GM18867 (cell line): ENCODE measurements around the gene IQCC.

Experiments
- ATAC-seq: cut with Tn5 transposase; IDR thresholded peaks from one replicate; pipeline ENCODE4 v1.9.1; 2021; ENCODE audit warnings: mild to moderate bottlenecking, moderate library complexity; ENCODE audit not compliant: unreplicated experiment

The IQCC gene

DNA sequence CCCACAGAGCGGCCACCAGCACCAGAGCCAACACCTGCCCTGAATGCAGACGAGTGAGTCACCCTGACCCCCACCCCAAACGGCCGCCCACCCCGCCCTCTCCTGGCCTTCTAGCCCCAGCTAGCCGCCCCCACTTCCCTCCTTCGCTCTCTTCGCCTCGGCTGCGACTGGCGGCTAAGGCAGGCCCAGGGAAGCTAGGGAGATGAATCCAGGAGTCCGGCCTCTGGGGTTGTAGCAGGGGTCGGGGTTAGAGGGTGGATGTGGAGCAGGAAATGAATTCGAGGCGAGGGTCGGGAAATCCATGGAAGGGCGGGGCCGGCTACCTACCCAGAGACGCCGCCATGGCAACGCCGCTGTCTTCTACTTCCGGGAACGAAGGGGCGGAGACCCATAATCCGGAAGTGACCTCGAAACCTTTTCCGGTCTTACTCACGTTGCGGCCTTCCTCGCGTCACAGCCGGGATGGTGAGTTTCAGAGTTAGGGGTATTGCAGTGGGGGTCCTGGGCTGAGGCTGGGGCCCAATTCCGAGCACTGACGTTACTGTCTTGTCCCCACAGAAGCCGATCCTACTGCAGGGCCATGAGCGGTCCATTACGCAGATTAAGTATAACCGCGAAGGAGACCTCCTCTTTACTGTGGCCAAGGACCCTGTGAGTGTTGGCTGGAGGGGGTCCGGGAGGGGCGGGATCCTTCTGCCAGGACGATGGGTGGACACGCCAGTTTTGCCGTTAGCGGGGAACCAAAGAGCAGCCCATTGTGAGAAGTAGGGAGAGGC, 16.7 kb downstream of the IQCC start, which contains the start of the genes EIF3I and TMEM234:
Gene EIF3I (plus strand): TSS at position 428 of the 776 bp plus-strand sequence. CDS start 35 bp downstream, at position 463.
Gene TMEM234 (minus strand): TSS at position 374 of the 776 bp plus-strand sequence. CDS start 31 bp downstream, at position 343.
- ATAC-seq = peak; percentile 94

DNA sequence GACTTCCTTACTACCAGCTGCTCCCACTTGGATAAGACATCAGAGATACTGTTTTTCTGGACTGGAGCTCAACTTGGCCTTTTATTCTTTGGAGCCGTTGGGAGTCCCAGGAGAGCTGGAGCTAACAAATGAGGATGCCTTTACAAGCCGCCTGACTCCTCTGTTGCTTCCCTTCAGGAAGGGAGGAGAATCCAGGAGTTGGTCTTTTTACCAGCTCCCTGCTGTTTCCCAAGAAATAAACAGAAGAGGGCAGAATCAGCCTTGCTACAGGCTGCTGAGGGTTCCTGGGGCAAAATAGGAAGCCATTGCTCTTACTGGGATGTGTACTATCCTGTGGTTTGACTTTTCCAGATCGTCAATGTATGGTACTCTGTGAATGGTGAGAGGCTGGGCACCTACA, 18.2 kb downstream of the IQCC start:
- ATAC-seq = no peak

DNA sequence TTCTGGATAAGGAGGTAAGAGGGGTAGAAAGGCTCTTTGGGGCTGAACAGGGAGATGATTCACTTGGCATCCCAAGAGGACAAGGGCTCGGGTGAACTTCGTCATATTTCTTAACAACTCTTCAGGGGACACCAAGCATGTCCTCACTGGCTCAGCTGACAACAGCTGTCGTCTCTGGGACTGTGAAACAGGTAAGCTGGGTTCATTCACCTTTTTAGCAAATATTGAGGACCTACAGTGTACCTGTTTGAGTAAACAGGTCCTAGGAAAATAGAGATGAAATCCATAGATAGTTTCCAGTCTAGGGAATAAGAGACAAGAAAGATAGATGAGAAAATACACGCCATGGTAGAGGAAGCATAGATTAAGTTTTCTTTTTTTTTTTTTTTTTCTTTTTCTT, 18.8 kb downstream of the IQCC start:
- no peak for ATAC-seq

- ATAC-seq = no peak
These were observed 23.3 kb downstream of the IQCC start for GRCh38 chr1:32228771-32229170.

GRCh38 chr1:32231843-32232432, 26.5 kb downstream of the IQCC start:
- no peak for ATAC-seq

DNA sequence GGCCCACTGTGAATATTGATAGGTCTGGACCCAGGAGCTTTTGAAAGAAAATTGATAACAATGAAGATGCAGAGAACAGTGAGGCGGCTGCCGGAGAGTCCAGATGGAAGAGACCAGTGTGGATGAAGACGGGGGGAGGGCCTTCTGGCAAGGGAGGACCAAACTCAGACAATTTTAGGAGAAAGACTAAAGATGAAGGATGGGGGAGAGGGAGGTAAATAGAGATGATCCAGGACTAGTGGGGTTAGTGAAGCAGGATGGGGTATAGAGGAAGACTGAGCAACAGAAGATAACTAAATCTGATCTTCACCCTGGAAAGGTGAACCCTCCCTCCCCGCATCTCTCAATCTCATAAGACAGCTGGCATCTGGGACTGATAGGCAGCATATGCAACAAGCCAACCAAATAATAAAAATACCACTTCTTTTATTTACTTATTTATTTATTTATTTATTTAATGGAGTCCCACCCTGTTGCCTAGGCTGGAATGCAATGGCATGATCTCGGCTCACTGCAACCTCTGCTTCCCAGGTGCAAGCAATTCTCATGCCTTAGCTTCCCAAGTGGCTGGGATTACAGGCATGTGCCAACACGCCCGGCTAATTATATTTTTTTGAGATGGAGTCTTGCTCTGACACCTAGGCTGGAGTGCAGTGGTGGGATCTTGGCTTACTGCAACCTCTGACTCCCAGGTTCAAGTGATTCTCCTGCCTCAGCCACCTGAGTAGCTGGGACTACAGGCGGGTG, 27.3 kb downstream of the IQCC start:
- ATAC-seq = no peak

GRCh38 chr1:32234792-32235191, 29.3 kb downstream of the IQCC start:
- ATAC-seq = no peak

- no peak for ATAC-seq
These were observed 33.9 kb downstream of the IQCC start for GRCh38 chr1:32239337-32239736.

- no peak for ATAC-seq
These were observed 34.3 kb downstream of the IQCC start for GRCh38 chr1:32239790-32240139.

DNA sequence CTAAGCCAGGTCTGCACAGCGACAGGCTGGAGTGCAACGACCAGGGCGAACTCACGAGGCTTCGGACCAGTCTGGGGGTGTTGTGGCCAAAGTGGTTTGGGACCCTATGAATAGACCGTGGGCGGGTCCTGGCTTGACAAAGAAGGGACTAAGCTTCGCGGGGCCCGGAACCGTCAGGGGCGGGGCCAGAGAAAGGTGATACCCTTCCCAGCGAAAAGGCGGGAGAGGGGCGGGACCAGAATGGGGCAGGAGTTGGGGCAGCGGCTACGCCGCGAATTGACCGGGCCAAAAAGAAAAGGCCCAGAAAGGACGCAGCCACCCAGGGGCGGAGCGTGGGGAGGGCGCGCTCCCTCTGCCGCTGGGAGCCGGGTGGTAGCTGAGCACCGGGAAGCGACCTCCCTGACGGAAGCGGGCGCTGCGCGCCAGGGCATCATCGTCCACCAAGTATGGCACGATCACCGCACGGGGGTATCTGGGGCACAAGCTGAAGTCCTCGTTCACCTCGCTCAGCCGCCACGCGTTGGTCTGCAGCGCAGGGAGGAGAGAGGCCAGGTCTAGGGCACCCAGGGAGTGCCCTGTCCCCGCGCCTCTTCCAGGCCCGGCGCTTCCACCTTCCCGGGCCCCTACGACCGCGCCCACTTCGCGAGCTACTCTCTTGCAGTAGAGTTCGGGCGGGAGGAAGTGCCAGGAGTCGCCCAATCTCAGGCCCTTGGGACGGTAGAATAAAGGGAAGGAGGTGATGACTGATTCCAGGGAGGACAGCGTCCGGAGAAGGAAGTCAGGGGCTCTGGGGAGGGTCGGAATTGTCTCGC, 34.9 kb downstream of the IQCC start:
- no peak for ATAC-seq

DNA sequence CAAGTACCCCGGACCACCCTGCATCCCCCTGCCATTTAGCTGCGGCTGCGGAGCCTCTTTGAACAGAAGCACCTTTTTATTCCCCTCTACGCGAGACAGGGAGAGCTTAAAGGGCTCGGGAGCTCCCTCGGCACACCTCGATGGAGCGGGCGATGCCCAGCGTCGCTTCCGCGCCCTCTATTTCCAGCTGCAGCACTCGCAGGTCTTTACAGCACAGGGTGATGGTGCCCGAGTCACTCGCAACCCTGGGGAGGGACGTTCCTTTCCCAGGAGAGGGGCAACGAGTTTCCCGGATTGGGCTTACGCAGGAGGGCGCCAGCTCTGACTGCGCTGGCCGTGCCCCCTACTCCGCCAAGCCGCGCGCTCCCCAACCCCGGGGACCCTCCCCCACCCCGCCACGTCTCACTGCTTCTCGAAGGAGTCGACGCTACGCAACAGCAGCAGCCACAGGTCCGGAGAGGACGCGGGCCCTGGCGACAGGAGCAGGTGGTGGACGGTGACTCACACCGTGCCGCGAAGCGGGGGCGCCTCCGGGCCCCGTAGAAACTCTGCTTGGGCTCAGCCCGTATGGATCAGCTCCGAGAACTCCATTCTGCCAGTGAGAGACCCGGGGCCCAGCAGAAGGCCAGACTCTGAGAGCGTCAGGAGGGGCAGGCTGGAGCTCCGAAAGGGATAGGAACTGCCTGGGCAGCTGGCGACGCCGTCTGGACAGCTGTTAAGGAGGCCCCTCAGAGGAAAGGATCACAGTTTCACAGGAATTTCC, 35.7 kb downstream of the IQCC start:
- ATAC-seq = no peak

DNA sequence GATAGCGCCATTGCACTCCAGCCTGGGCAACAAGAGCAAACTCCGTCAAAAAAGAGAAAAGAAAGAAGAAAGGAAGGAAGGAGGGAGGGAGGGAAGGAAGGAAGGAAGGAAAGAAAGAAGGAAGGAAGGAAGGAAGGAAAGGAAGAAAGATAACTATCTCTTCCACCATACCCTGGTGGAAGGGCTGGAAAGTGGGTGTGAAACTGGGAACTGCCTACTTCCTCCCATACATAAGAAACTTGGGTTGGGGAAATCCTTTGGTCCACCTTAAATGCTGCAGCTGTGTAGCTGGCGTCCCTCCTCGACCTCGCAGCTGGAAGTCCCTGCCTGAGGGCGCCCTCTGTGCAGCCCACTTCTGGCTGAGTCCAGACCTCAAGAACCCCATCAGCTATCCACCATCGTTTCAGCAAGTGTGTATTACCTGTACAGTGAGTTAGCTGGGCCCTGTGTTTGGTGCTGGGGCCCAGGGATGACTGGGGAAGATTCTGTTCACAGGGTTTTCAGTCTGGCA, 36.9 kb downstream of the IQCC start:
- no peak for ATAC-seq

DNA sequence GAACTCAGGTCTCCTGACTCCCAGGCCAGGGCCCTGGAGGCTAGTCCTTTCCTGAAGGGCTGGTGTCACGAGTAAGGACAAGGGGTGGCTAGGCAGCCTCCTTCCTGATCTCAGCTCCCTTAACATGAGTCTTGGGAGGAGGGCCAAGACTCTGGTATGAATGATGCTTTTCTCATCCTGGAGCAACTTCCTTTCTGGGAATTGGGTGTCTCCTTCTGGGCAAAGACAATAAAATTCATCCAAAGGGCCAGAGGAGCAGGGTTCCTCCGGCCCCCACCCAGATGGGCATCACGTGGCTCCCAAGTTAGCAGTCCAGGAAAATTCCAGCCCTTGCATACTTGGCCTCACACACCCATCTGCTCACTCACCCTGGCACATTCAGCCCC, 41.4 kb downstream of the IQCC start, which contains the start of gene FAM167B:
Gene FAM167B (plus strand): TSS at position 335 of the 386 bp plus-strand sequence. CDS start 200 bp downstream, outside the sequence.
- no peak for ATAC-seq

- no peak for ATAC-seq
These were observed 42.0 kb downstream of the IQCC start for GRCh38 chr1:32247452-32247851.

DNA sequence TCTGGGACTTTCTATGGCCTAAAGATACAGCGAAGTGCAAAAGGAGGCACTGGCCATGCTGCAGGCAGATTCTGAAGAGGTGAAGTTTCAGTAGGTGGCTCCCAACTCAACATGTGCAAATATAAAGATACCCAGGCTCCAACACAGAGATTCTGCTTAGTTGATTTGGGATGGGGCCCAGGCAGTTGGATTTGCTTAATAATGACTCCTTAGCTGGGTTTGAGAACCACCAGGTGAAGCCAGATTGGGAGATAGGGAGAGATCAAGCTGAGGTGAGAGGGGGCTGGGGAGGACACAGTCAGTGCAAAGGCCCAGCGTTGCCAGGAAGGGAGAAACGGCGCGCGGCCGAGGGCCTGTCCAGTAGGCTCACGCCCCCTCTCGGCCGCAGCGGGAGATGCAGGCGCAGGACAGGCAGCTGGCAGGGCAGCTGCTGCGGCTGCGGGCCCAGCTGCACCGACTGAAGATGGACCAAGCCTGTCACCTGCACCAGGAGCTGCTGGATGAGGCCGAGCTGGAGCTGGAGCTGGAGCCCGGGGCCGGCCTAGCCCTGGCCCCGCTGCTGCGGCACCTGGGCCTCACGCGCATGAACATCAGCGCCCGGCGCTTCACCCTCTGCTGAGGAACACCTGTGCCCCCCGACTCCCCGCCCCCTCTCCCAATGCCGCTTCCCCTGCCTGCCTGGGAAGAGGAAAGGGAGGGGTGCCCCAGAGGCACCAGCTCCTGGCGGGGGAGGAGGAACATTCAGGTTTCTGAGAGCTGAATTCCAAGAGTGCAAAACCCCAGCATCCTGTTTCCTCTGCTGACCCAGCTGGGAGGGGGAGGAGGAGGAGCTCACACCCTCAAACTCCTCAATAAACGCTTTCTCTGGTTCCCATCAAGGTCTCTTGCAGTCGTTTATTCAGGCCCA, 42.8 kb downstream of the IQCC start:
- ATAC-seq = peak; percentile 48

- peak; percentile 75 for ATAC-seq
These were observed 44.5 kb downstream of the IQCC start for GRCh38 chr1:32249831-32250525.

GRCh38 chr1:32250893-32251716, 45.6 kb downstream of the IQCC start, which contains the start of gene LCK:
Gene LCK (plus strand): TSS chr1:32251265. CDS start chr1:32274330, 23,065 bp downstream.
- ATAC-seq = no peak
